HG03175 (cell line): Measurements from ENCODE around the gene ADARB2.
"Not testable (repeated sequence)": the region's sequence is repeated elsewhere in the genome, so short reads cannot be mapped to it uniquely, and the experiment has no call there.

ENCODE experiments used
- ATAC-seq: cut with Tn5 transposase; IDR thresholded peaks from one replicate; pipeline ENCODE4 v1.9.1; 2021; ENCODE audit warnings: mild to moderate bottlenecking, moderate library complexity; ENCODE audit not compliant: unreplicated experiment

The ADARB2 gene

DNA sequence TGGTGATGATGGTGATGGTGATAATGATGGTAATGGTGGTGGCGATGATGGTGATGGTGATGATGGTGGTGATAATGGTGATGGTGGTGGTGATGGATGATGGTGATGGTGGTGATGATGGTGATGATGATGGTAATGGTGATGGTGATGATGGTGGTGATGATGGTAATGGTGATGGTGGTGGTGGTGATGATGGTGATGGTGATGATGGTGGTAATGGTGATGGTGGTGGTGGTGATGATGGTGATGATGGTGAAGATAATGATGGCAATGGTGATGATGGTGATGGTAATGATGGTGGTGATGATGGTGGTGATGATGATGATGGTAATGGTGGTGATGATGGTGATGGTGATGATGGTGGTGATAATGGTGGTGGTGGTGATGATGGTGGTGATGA is 517.5 kb downstream of the ADARB2 start:
- not testable (repeated sequence) for ATAC-seq

DNA sequence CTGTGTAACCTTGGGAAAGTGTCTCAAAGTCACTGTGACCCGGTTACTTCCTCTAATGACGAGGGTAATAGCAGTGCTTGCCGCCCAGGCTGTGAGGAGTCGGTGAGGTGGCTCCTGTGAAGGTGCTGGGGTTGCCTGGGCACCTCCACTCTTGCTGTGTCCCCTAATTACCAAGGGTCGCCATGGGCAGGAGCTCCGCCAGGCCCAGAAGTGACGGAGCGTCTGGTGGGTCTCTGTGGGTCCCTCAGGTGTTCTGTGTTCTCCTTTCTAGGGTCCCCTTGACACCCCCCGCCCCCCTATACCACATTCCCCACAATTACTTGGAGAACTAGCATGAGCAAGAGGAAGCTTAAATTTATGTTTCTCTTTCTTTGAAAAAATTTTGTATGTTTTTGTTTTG is 519.7 kb downstream of the ADARB2 start:
- ATAC-seq, result no peak

GRCh38 chr10:1217237-1217587 is 520.1 kb downstream of the ADARB2 start:
- no peak for ATAC-seq

DNA sequence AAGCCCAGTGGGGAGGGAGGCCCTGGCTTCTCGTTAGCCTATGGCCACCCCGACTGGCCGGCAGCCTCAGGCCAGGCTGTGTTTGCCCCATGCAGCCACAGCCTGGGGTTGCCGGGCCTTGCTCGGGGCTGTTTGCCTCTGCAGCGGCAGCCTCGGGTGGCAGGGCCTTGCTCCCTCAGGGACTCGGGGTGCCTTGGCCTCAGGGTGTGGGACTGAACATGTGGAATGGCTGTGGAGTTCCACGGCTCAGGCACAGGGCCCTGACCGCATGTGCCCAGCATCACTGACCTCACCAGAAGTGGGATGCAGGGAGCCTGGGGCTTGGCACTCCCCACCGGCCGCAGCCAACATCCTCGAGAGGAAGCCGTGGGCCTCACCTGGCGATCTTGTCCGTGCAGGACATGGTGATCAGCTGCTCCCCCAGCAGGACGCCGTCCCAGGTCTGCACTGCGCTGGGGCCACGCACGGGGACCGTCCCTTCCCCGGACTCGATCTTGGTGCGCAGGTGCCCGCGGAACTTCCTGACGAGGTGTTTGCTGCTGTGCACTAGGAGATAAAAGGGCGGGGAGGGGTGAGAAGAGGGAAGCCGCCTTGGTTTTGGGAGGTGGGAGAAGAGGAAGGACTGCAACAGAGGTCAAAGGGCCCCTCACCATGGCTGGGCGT is 520.6 kb downstream of the ADARB2 start:
- no peak for ATAC-seq

GRCh38 chr10:1215862-1216573 is 521.3 kb downstream of the ADARB2 start:
- ATAC-seq, result no peak

- ATAC-seq, result no peak
Measured at GRCh38 chr10:1214882-1215540, 522.3 kb downstream of the ADARB2 start.

DNA sequence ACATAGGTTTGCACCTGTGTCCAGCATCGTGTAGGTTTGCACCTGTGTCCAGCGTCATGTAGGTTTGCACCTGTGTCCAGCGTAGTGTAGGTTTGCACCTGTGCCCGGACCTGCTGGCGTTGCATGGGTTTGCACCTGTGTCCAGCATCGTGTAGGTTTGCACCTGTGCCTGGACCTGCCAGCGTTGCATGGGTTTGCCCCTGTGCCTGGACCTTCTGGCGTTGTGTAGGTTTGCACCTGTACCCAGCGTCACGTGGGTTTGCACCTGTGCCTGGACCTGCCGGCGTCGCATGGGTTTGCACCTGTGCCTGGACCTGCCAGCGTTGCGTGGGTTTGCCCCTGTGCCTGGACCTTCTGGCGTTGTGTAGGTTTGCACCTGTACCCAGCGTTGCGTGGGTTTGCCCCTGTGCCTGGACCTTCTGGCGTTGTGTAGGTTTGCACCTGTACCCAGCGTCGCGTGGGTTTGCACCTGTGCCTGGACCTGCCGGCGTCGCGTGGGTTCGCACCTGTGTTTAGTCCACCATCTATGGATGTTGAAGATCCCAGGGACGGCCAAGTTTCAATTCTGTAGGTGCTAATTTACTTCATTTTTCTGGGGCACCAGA is 523.2 kb downstream of the ADARB2 start:
- no peak for ATAC-seq

GRCh38 chr10:1213252-1214070 is 523.9 kb downstream of the ADARB2 start:
- no peak for ATAC-seq

DNA sequence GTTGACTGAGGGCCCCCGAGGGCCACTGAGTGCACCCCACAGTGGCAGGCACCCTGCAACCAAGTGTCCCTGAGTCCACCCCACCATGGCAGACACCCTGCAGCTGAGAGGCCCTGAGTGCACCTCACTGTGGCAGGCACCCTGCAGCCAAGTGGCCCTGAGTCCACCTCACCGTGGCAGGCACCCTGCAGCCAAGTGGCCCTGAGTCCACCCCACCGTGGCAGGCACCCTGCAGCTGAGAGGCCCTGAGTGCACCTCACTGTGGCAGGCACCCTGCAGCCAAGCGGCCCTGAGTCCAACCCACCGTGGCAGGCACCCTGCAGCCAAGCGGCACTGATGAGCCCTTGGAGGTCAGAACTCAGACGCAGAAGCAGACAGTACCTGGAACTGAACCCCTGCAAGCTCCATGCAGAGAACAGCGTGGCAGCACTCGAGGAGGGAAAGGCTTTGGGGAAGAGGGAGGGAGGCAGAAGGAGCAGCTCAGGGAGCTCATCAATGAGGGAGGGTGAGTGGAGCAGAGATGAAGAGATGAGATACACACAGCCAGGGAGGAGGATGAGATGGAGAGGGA is 524.7 kb downstream of the ADARB2 start:
- ATAC-seq, result no peak

DNA sequence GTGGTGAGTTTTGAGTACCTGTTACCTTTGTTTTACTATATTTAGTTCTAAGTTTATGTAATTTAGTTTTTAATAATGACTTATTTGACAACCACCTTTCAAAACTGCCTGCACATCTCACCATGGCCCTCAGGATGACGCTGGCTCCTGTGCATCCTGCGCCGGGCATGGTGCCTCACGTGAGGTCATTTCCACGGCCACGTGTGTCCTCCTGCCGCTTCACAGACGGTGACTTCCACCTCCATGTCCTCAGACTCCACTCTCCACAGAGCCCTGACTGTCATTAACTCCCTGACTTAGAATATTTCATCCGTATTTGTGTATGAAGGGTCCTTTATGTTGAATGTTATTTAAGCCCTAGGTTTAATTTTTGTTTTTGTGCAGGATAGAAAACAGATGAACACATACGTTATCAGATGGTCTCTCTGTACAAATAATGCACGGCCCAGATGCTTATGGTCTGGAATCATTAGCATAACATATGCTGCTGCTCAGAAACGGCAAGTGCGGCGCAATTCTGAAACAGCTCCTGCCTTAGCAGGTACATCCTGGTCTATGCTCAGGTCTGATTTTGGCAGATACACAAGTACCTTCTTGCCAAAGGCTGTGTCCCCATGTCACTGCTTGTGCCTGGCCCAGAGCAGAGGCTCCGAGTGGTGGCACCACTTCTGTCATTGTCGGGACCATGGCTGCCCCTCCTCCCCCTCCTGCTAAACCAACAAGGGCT is 525.3 kb downstream of the ADARB2 start:
- ATAC-seq, result no peak

DNA sequence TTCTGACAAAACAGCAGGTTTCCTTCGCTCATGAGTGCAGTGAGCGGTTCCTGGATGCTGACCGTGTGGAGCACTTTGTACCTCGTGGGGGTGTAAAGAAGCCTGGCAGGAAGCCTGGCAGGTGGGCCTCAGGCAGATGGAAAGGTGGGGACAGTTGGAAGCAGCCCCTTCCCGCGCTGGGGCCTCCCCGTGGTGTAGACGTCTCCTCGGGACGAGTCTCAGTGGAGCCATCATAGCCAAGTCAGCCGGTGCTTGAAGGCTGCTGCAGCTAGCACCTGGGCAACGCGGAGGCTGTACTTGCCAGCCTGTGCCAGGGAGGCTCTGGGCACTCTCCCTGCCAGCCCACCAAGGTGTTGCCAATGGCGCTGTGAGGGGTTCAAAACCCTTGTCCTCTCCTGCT is 526.7 kb downstream of the ADARB2 start:
- no peak for ATAC-seq

DNA sequence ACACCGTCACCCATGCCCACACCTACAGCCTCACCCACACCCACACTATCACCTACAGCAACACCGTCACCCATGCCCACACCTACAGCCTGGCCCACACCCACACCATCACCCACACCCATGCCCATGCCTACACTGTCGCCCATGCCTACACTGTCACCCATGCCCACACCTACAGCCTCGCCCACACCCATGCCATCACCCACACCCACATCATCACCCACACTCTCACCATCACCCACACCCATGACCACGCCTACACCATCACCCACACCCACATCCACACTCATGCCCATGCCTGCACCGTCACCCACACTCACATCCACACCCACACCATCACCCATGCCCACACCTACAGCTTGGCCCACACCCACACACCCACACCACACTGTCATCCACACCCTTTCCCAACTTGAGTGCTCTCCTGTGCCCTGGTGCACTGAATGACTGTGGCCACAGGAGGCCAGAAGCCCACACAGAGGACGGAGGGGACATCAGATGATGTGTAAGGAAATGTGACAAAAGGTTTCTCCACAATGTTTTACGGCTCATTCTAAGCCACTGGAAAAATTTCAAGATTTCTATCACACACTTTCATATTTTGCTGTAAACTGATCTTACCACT is 527.9 kb downstream of the ADARB2 start:
- ATAC-seq, result no peak

DNA sequence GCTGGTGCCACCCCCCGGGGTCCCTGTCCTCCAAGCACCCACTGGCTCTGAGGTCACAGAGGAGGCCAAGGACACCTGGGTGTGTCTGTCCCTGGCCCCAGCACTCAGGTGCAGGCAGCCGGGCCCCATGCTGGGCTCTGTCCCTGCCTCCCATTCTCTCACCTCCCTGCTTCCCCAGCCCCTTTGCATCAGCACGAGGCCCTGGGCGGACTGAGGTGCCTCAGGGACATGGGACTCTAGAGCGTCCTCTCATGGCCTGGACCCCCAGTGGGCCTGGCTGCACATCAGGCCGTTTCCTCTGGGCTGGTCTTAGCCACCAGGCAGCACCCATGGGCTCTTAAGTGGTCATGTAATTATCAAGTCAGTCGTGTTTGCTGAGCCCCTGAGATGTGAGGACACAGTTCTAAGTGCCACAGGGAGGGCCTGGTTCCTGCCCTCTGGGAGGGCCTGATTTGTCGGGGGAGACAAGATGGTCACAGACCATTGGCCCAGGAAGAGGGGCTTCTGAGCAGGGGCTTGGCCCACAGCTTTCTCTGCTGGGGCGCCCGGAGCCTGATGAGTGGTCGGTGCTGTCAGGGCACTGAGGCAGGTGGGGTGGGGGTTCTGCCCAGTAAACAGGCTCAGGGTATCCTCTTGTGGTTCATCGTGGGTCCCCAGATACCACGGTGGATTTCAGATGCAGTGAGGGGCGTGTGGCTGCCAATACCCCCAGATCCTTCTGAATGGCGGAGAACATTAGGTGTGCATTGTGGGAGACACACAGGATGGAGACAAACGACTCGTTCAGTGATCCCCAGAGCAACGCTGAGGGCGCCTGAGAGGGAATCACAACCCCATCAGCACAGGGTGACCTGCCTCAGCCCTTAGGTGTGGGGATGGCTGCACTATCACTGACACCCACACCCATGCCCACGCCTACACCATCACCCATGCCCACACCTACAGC is 528.7 kb downstream of the ADARB2 start:
- ATAC-seq, result no peak

DNA sequence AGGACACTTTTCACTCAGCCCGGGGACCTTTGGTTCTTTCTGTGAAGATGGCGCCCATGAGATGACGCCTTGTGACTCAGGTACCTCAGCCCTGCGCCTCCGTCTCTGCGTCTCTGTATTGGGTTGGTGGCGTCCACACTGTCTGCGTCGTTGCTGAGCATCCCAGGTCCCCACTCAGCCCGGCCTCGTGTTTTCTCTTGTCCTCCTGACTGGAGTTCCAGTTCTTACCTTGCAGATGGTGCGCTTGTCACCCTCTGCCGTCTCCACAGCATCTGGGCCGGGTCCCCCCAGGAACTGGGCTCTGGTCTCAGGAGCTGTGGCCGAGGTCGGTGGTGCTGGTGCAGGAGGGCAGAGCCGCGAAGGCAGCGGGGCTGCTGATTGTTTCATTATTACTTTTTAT is 530.7 kb downstream of the ADARB2 start:
- ATAC-seq, result no peak

DNA sequence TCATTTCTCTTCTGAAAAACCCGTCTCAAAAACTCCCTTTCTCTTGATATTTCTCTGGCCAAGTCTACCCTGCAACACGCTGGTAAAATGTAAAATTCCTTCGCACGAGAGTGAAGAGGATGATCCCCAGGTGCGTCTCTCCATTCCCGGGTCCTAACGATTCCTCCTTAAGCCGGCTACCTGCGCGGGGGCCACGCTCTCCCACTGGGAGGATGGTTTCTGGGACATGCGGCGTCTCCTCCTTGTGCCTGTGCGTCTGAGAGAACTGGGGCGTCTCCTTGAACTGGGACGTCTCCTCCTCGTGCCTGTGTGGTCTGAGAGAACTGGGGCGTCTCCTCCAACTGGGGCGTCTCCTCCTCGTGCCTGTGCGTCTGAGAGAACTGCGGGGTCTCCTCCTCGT is 531.2 kb downstream of the ADARB2 start:
- ATAC-seq, result no peak

GRCh38 chr10:1205450-1206030 is 531.8 kb downstream of the ADARB2 start:
- no peak for ATAC-seq

DNA sequence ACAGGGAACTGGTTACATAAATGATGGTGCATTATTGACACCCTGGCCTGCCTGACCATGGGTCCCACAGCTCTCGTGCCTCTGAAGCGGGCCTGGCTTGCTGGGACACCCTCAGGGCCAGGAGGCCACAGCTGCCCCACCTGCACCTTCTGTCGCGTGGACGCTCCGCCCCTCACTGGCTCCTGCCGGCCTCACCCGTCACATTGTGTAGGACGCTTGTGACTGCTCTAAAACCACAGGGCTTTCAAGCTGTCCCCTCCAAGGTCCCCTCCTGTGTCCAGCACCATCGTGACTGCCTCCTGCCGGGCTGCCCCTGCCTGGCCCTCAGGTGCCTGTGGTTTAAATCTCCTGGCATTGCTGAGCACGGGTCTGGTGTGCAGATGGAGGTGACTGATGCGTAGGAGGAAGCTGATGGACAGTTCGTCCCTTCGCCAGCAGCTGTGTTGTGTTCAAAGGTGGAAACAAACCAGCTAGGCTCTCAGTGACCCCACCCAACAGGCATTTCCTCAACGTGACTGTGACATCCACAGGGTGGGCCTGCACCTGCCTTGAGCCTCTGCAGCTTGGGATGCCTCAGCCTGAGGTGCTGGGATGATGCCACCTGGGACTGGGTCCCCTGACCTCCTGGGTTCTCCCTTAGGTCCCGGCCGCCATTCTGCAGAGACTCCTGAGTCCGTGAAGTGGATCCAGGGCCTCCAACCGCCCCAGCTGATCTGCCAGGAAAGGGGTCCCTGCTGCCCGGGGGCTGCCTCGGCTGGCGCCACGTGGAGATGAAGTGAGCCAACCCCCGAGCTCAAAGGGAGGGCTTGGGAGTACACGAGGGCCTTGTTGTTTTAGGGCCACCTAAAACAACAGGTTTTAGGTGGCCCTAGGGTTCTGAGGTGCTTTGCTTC is 532.6 kb downstream of the ADARB2 start:
- ATAC-seq, result no peak
